Occipital lobe (tissue), 2 donors: ENCODE data around the gene NUDCD2. TPM values are rescaled to one million over a fixed set of nuclear protein-coding genes. Genes with fewer than 3 reads are reported as not detected.
A peak's percentile ranks its signal among the peaks of the same experiment; 100 is the strongest.

Source experiments
- DNase-seq: peaks from one replicate; lab custom pipeline; 2025; lab: John Stamatoyannopoulos, UW
- total RNA-seq: library from RNA; depleted of rRNA; stranded (reverse); fragments of >200 nt; gene quantifications from one replicate; pipeline ENCODE4 v1.2.3, GENCODE V29; 2014

The NUDCD2 gene, protein sequence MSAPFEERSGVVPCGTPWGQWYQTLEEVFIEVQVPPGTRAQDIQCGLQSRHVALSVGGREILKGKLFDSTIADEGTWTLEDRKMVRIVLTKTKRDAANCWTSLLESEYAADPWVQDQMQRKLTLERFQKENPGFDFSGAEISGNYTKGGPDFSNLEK
- total RNA-seq = 25.1 TPM

DNA sequence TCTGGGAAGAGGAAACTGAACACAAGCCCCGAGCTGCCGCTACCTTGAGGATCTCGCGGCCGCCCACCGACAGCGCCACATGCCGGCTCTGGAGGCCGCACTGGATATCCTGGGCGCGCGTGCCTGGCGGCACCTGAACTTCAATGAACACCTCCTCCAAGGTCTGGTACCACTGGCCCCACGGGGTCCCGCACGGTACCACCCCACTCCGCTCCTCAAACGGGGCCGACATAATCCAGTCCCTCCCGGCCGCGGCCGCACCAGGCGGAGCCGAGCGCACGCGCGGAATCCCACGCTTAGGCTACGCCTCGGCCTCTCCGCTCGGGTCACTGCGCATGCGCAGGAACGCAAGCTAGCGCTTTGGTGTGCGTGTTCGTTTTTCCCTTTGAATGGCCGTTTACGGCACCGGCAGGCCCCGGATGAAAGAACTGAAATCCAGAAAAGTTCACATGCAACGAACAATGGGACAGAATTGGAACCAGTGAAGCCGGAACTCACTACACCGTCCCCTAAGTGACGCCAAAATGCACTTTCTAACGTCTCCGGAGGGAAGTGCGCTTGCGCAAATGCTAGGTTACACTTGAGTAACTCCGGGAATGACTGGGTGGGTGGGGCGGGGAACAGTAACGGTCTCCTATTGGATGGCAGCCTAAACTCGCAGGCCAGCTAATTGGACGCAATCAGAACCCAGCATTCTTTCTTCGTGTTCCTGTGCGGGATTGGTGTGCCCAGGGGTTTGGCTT is at the start of gene NUDCD2:
Gene NUDCD2, minus strand, starts transcription at position 284 of the 743 bp plus-strand sequence. Its CDS starts 52 bp downstream, at position 232.
- DNase-seq = peak; percentile 97

GRCh38 chr5:163509291-163509951 is 49.5 kb upstream of the NUDCD2 start:
- DNase-seq = no peak

- DNase-seq = no peak
Measured at GRCh38 chr5:163508753-163509152, 48.9 kb upstream of the NUDCD2 start.

DNA sequence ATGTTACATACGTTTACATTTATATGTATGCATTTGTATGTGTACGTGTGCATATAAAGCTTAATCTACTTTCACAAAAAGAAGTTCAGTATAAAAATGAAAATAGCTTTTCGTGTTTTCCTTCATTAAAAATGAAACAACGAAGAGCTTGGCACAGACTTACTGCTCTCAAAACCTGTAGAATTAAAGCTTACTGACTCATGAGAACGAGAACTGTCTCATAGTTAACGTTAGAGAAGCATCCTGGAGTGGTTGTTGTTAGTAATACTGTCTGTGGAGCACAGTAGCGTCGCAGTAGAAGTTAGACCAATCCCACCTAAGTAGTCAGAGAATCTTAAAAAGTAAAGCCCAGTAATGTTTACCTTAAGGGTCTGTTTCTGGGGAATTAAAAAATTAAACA is 46.8 kb upstream of the NUDCD2 start:
- DNase-seq = no peak

DNA sequence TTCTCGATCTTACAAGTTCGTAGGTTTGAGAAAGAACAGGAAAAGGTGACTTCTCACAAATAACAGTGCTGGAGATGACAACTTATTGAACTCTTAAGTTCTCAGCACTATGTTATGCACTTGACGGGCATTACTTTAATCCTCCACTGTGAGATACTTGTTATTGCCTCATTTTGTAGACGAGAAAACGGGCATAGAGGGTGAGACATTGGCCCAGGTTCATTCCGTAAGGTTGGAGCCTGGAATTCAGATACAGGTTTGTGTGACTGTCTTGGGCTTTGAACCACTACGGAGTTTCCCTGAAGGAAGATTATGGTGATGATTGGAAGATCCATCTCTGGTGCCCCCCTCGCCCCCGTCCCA is 46.2 kb upstream of the NUDCD2 start:
- DNase-seq = no peak

DNA sequence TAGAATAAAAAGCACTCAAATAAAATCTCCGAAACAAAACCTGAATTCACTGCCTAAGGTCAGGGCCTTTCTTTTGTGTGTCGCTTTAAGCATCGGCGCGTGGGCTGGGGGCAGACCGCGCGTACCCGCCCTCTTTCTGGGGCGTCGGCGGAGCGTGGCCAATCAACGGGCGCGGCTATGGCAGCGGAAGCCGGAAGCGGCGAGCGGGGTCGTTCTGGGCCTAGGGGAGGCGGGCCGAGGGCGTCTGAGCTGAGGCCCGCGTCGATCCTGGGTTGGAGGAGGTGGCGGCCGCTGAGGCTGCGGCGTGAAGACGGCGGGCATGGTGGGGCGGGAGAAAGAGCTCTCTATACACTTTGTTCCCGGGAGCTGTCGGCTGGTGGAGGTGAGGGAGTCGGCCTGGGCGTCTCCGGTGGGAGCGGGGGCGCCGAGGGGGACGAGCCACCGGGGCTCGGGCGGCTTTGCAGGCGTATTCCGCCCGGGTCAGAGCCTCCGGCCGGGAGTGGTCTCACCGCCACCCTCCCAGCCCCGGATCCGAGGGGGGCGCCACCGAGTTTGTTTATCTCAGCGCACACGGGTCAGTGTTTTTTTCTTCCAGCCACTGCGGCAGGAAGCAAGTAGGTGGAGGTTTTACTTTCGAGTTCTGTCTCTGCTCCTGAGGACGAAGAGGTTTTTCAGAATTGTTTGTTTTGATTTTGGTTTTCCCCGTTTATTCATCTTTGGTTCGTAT is 45.6 kb upstream of the NUDCD2 start, which contains the start of gene MAT2B:
Gene MAT2B, plus strand, starts transcription at position 252 of the 727 bp plus-strand sequence. Its CDS starts 68 bp downstream, at position 320.
- peak; percentile 94 for DNase-seq

DNA sequence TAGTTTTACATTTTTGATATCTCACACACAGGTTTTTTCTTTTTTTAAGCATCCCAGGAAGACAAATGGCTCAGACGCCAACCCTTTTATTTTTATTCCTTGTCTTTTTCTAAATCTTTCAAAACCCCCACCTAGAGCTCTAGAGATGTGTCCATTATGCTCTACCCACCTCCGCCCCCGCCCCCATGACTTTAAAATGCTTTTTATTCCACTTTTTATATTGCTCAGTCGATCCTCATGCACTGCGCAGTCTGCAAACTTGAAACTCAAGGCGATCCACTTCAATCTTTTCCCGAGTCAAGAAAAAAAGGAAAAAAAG is 45.1 kb upstream of the NUDCD2 start:
- no peak for DNase-seq

DNA sequence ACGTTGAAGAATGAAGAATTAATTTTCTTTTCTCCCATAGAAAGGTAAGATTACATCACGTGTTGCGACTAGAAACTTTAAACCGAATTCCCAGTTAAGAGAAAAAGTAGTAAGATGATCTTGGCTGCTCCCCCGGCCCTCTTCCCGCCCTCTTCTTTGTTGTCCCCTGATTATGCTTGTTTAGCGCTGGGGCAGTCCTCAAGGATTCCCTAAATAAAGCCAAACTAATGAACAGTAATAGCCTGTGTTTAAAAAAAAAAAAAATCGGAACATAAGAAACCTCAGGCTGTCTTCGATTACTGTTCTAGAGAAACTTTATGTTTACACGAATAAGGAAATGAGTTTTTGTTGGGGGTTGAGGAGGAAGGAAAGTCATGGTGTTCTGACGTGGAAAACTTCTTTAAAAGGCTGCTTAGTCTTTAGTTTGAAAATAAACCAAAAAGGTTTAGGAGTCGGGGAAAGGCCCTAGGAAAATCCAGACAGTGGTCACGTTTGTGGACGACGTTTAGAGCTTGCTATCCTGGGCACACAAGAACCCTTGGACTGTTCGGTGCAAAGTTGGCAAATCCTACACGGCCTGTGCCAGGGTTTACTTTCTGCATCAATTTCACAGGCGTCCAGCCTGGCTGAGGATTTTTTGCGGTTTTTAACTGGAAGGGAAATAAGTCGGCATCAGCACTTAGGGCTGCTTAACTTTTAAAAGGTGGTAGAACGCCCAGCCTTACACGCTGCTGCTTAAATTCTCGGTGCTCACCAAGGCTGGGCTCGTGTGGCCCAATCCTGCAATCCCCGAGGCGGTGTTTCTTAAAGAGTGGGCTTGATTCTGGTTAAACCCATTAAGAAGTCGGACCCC is 44.4 kb upstream of the NUDCD2 start:
- DNase-seq = peak; percentile 26

GRCh38 chr5:163503106-163504078 is 43.5 kb upstream of the NUDCD2 start:
- DNase-seq = peak; percentile 42

DNA sequence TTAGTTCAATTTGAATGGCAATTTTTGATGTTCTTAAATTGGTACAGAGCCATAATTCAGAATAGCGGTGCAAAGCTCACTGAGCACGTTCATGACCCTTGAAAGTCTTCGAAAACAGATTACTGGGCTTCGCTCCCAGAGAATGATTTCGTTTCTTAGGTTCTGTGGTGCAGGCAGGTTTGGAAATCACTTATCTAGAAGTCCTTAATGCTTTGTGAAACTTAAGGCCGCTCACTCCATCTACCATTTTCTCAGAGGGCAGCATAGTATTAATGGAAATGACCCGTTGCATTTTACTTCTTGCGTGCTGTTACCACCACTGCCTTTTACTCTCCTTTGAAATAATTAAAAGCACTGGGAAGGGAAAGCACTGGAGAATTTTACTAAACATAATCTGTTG is 42.6 kb upstream of the NUDCD2 start:
- DNase-seq = no peak

DNA sequence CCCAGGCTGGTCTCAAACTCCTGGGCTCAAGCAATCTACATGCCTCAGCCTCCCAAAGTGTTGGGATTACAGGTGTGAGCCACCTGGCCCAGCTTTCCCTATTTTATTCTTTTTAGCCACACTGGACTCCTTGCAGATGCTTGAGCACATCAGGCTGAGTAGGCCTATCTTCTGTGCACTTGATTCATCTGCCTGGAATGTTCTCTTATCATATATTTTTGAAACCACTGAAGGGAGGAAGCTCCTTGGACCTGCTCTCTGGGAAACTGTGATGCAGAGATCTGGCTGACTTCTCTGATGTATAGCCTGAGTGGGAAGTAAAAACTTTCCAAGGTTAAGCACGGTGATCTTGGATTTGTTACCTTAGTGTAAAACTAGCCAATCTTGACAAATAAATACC is 39.0 kb upstream of the NUDCD2 start:
- DNase-seq = no peak

DNA sequence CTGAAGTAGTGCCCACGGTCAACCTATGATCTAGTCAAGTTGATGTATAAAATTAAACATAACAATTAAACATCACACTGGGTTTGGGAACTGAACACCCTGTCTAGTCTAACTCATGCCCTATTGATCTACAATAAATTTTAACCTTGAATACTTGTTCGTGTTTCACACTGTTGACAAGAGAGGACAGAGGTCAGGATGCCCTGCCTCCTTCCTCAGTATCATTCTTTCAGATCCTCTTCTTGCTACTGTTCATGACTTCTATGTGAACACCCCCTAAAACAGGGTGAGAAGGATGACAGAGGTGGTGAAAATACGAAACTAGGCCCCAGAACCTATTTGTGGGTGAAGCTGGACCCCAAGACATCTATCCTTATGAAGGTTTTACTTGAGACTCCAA is 37.4 kb upstream of the NUDCD2 start:
- no peak for DNase-seq

GRCh38 chr5:163496286-163496685 is 36.4 kb upstream of the NUDCD2 start:
- DNase-seq = no peak

- no peak for DNase-seq
Measured at GRCh38 chr5:163489745-163490075, 29.8 kb upstream of the NUDCD2 start.

GRCh38 chr5:163489055-163489744 is 29.3 kb upstream of the NUDCD2 start:
- no peak for DNase-seq

GRCh38 chr5:163478982-163479271 is 19.0 kb upstream of the NUDCD2 start:
- no peak for DNase-seq

DNA sequence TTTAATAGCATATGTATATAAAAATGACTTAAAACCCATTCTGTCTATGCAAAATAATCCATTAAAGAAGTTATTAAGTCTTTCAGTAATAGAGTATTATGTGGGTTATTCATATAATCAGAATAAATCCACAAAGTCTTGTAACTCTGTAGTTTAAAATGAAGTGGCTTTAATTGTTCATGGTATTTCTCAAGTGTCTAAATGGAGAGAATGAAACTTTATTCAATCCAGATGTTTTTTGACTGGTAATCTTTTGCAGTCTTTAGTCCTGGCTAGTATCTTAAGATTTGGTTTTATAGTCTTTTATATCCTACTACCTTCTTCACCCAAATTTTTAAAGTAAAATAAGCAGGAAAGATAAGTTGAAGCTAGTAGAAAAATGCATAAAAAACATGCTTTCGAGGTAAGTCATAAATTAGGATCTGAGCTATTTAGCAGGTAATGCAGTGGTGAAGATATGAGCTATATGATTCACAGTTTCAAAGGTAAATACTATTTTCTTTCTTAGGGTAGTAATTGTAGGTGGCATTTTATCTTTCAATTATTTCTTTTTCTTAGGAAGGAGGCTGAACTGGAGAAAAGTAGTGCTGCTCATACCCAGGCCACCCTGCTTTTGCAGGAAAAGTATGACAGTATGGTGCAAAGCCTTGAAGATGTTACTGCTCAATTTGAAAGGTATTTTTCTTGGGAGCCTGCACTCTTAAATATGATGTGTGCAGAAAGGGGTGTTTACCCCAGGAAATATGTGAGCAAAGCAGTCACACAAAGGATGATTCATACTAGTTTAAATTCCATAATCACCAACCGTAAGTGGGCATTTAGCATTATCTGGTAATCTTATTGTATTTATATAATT is 18.5 kb upstream of the NUDCD2 start:
- DNase-seq = no peak

GRCh38 chr5:163475411-163475810 is 15.5 kb upstream of the NUDCD2 start:
- DNase-seq = no peak
